ENCODE data around the gene EEF2.
A peak's percentile ranks its signal among the peaks of the same experiment; 100 is the strongest.
"Not testable (repeated sequence)": the region's sequence is repeated elsewhere in the genome, so short reads cannot be mapped to it uniquely, and the experiment has no call there.

The EEF2 gene

GRCh38 chr19:3944018-3944721 lies 41.1 kb downstream of the EEF2 start:
- no peak for DNase-seq (ENCODE audit: low read depth)

GRCh38 chr19:3942790-3943409 lies 42.4 kb downstream of the EEF2 start:
- DNase-seq (ENCODE audit: low read depth) = peak; percentile 25

GRCh38 chr19:3938300-3938950 lies 46.8 kb downstream of the EEF2 start:
- not testable (repeated sequence) for DNase-seq (ENCODE audit: low read depth)

GRCh38 chr19:3936506-3937442 lies 48.5 kb downstream of the EEF2 start:
- no peak for DNase-seq (ENCODE audit: low read depth)

- DNase-seq (ENCODE audit: low read depth) = no peak
Observed at GRCh38 chr19:3932931-3933810, 52.1 kb downstream of the EEF2 start, which contains the start of gene NMRK2. TSS of gene NMRK2 (plus strand) at chr19:3933069. CDS start at chr19:3933672, 603 bp downstream.

- DNase-seq (ENCODE audit: low read depth) = no peak
Observed at GRCh38 chr19:3931041-3931440, 54.2 kb downstream of the EEF2 start.

Data from EH (cell line).